Loucy (cell line): Measurements from ENCODE around the gene NCOA7.

ENCODE experiments used
- H2AFZ ChIP-seq: fragments of 200-600 bp; sonication (generic); 2 replicates; pipeline ENCODE4 v1.6.0; 2016; ENCODE audit warnings: antibody characterized with exemption, mild to moderate bottlenecking, low read length, moderate library complexity
- H3F3A ChIP-seq: fragments of 200-600 bp; 2 replicates; pipeline ENCODE4 v1.6.0; 2016; ENCODE audit warnings: antibody characterized with exemption, low read depth, mild to moderate bottlenecking
- H3K27me3 ChIP-seq: fragments of 200-600 bp; sonication (generic); 2 replicates; pipeline ENCODE4 v1.6.1; 2014; ENCODE audit warnings: low read length, mild to moderate bottlenecking; ENCODE audit not compliant: insufficient read depth, poor library complexity, severe bottlenecking
- H3K36me3 ChIP-seq: fragments of 200-600 bp; sonication (generic); 2 replicates; pipeline ENCODE4 v1.6.1; 2016; ENCODE audit warnings: low read length; ENCODE audit not compliant: insufficient read depth
- H3K4me1 ChIP-seq: fragments of 200-600 bp; sonication (generic); 2 replicates; pipeline ENCODE4 v1.5.1; 2014; ENCODE audit warnings: low read length, mild to moderate bottlenecking; ENCODE audit not compliant: insufficient read depth, poor library complexity, severe bottlenecking
- H3K4me2 ChIP-seq: fragments of 200-600 bp; sonication (generic); 2 replicates; pipeline ENCODE4 v1.6.0; 2014; ENCODE audit warnings: antibody characterized with exemption, low read length, low read depth, mild to moderate bottlenecking; ENCODE audit not compliant: poor library complexity, severe bottlenecking
- H3K4me3 ChIP-seq: fragments of 200-600 bp; sonication (generic); 2 replicates; pipeline ENCODE4 v1.5.1; 2014; ENCODE audit warnings: low read length, mild to moderate bottlenecking, mixed read lengths; ENCODE audit not compliant: poor library complexity, severe bottlenecking
- H3K79me2 ChIP-seq: fragments of 200-600 bp; sonication (generic); 2 replicates; pipeline ENCODE4 v1.6.1; 2014; ENCODE audit warnings: low read length; ENCODE audit not compliant: insufficient read depth
- H3K9ac ChIP-seq: fragments of 200-600 bp; sonication (generic); 2 replicates; pipeline ENCODE4 v1.6.0; 2014; ENCODE audit warnings: mild to moderate bottlenecking, low read depth, low read length, moderate library complexity; ENCODE audit not compliant: poor library complexity, severe bottlenecking
- H3K9me2 ChIP-seq: fragments of 200-600 bp; sonication (generic); replicated peaks from 2 replicates; pipeline ENCODE4 v1.6.1; 2016; ENCODE audit warnings: low read depth, low read length, mixed read lengths
- H3K9me3 ChIP-seq: fragments of 200-600 bp; sonication (generic); 2 replicates; pipeline ENCODE4 v1.6.1; 2014; ENCODE audit warnings: mild to moderate bottlenecking, antibody characterized with exemption, low read length, low read depth; ENCODE audit not compliant: insufficient read depth
- H4K20me1 ChIP-seq: fragments of 200-600 bp; sonication (generic); 2 replicates; pipeline ENCODE4 v1.6.0; 2014; ENCODE audit warnings: antibody characterized with exemption, low read length, mild to moderate bottlenecking; ENCODE audit not compliant: insufficient read depth, poor library complexity, severe bottlenecking
- CTCF ChIP-seq: fragments of 200-600 bp; sonication (generic); conservative IDR thresholded peaks from 2 replicates; pipeline ENCODE4 v1.5.1; 2014; ENCODE audit warnings: mild to moderate bottlenecking, antibody characterized with exemption, low read length
- EZH2phosphoT487 ChIP-seq: fragments of 200-600 bp; IDR thresholded peaks from 2 replicates; pipeline ENCODE4 v1.6.1; 2018; ENCODE audit warnings: antibody characterized with exemption, mild to moderate bottlenecking, moderate library complexity, borderline replicate concordance

NCOA7 gene

GRCh38 chr6:125945378-125946141 is 154.8 kb downstream of the NCOA7 start:
- Histone ChIP-seq H3K4me1 (no peaks in the 10 kb centered on the region), H3K9me3 (no peaks in the 10 kb centered on the region), H4K20me1 (no peaks in the 10 kb centered on the region), H3K4me2 (no peak overlapping the region), H3K27me3 (no peaks in the 10 kb centered on the region), H2AFZ (no peak overlapping the region), H3K4me3 (no peak overlapping the region), H3K9me2 (no peaks in the 10 kb centered on the region), H3F3A (no peaks in the 10 kb centered on the region), H3K9ac (no peak overlapping the region), H3K36me3 (no peaks in the 10 kb centered on the region), H3K79me2 (no peaks in the 10 kb centered on the region)
- no peak for TF ChIP-seq CTCF
- TF ChIP-seq EZH2phosphoT487: no peak

DNA sequence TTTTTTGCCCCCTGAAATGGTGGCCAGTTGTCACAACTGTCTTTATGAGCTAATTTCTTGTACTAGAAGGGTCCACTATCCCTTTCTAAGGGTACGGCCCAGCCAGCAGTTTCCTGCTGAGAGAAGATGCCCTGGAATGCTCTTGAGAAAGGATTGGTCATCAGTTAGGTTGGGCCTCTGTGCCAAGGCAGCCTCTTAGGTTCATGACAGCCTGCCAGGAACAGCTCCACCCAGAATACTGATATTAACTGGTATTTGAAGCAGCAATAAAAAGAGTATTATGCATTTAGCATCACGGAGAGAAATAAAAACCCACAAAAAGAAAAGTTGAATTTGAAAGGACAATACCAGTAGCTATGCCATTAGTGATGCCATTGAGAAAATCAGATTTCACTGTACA is 156.9 kb downstream of the NCOA7 start:
- no peaks in the 10 kb centered on the region for H3K27me3 ChIP-seq
- no peaks in the 10 kb centered on the region for H3K9me2 ChIP-seq
- no peaks in the 10 kb centered on the region for H3K4me1 ChIP-seq
- H4K20me1 ChIP-seq: no peaks in the 10 kb centered on the region
- no peak overlapping the region for H3K4me2 ChIP-seq
- no peak overlapping the region for H3K4me3 ChIP-seq
- H3K9me3 ChIP-seq: no peaks in the 10 kb centered on the region
- no peaks in the 10 kb centered on the region for H3K36me3 ChIP-seq
- H3K9ac ChIP-seq: no peak overlapping the region
- H3K79me2 ChIP-seq: no peaks in the 10 kb centered on the region
- H3F3A ChIP-seq: no peaks in the 10 kb centered on the region
- H2AFZ ChIP-seq: no peak overlapping the region
- TF ChIP-seq CTCF (no peak), EZH2phosphoT487 (no peak)

DNA sequence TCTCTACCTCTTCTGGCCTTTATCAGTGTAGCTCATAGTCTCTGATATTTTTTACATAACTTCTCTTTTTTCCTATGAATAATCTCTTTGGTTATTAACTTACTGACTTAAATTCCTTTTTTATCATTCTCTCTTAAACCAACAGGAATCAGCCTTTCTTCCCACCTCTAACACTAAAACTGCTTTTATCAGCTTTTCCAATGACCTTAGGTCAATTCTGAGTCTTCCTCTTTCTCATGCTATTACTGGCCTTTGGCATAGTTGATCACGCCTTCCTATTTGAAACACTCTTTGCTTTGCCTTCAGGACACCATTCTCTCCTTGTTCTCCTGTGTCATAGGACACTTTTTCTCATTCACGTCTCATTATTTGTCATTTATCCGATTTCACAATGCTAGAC is 157.7 kb downstream of the NCOA7 start:
- H3K9me3 ChIP-seq: no peaks in the 10 kb centered on the region
- no peaks in the 10 kb centered on the region for H3F3A ChIP-seq
- H3K79me2 ChIP-seq: no peaks in the 10 kb centered on the region
- no peak overlapping the region for H3K4me3 ChIP-seq
- H4K20me1 ChIP-seq: no peaks in the 10 kb centered on the region
- no peak overlapping the region for H3K9ac ChIP-seq
- H3K27me3 ChIP-seq: no peaks in the 10 kb centered on the region
- H3K36me3 ChIP-seq: no peaks in the 10 kb centered on the region
- H3K9me2 ChIP-seq: no peaks in the 10 kb centered on the region
- H3K4me1 ChIP-seq: no peaks in the 10 kb centered on the region
- no peak for TF ChIP-seq CTCF
- TF ChIP-seq EZH2phosphoT487: no peak
- H3K4me2 ChIP-seq: no peak overlapping the region
- no peak overlapping the region for H2AFZ ChIP-seq
